ENCODE measurements around the gene ZNF385B.

Gene ZNF385B

DNA sequence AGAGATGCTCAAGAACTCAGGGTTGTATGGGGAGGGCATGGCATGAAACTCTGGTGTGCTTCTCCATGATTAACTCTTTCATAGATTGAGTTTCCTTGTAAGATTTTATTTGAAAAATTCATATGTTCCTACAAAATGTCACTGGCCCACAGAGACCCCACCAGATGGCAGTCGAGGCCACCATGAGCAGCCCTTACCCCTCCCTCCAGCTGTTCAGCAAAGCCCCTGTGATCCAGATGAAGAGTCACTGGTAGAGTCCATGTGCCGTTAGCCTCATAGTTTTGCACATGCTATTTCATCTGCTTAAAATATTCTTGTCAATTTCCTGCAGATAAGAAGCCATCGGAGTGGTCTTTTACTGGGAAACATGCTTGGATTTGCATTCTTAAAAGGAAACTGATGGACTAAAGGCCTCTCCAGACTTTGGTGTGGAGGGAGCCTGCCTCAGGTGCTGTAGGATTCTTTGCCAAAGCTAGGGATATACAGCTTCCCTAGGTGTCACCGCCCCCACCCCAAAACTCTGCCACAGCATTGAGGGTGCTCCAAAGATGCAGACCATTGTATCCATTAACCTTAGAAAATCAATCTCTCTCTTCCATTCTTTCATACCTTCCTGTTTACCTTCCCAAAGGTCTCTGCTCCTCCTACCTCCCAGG is 18.8 kb downstream of the ZNF385B start:
- H3K4me3 ChIP-seq (ENCODE audit: low read length): no peak overlapping the region
- no peak for DNase-seq (ENCODE audit: low read depth)
- TF ChIP-seq, protein P1, sequence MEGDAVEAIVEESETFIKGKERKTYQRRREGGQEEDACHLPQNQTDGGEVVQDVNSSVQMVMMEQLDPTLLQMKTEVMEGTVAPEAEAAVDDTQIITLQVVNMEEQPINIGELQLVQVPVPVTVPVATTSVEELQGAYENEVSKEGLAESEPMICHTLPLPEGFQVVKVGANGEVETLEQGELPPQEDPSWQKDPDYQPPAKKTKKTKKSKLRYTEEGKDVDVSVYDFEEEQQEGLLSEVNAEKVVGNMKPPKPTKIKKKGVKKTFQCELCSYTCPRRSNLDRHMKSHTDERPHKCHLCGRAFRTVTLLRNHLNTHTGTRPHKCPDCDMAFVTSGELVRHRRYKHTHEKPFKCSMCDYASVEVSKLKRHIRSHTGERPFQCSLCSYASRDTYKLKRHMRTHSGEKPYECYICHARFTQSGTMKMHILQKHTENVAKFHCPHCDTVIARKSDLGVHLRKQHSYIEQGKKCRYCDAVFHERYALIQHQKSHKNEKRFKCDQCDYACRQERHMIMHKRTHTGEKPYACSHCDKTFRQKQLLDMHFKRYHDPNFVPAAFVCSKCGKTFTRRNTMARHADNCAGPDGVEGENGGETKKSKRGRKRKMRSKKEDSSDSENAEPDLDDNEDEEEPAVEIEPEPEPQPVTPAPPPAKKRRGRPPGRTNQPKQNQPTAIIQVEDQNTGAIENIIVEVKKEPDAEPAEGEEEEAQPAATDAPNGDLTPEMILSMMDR (conservative IDR thresholded peaks at IDR 0.05; ENCODE audit: low read length): peak; percentile 46

DNA sequence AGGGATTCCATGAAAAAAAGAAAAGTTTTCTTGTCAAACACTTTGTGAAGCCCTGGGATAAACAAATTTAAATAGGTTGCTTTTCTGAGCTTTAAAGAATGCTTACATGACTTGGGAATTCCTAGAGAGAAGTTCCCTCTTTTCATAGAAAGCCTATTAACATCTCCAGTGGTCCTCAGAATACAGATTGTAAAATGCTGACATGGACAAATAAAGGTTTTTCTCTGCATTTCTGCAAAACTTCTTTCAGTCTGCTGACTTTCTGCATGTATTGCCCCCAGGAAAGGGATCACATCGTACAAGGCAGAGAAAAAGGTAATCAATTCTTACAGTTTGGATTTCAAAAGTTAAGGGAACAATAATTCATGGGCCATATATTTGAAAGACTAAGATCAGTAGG is 20.6 kb downstream of the ZNF385B start:
- no peak overlapping the region for H3K4me3 ChIP-seq (ENCODE audit: low read length)
- TF ChIP-seq, protein P1 (conservative IDR thresholded peaks at IDR 0.05; ENCODE audit: low read length): no peak
- no peak for DNase-seq (ENCODE audit: low read depth)

DNA sequence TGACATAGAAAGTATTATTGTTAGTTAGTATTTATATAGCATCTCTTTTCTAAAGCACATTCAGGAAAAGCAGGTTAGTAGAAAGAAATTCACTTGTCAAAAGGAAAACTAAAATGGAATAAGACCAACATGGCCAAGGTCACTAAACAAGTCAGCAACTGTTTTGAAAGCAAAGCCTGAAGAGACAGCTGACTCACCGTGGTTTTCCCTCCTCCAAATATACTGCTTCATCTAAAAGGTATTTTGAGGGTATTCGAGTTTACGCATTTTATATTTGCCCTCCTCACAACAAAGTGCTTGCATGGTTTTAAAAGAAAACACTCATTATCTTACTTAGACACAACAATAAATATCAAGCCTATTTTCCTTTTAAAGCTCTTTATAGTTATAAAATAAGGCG is 24.0 kb downstream of the ZNF385B start:
- TF ChIP-seq, protein P1 (conservative IDR thresholded peaks at IDR 0.05; ENCODE audit: low read length): no peak
- peak; percentile 51 for DNase-seq (ENCODE audit: low read depth)
- H3K4me3 ChIP-seq (ENCODE audit: low read length): no peak overlapping the region

DNA sequence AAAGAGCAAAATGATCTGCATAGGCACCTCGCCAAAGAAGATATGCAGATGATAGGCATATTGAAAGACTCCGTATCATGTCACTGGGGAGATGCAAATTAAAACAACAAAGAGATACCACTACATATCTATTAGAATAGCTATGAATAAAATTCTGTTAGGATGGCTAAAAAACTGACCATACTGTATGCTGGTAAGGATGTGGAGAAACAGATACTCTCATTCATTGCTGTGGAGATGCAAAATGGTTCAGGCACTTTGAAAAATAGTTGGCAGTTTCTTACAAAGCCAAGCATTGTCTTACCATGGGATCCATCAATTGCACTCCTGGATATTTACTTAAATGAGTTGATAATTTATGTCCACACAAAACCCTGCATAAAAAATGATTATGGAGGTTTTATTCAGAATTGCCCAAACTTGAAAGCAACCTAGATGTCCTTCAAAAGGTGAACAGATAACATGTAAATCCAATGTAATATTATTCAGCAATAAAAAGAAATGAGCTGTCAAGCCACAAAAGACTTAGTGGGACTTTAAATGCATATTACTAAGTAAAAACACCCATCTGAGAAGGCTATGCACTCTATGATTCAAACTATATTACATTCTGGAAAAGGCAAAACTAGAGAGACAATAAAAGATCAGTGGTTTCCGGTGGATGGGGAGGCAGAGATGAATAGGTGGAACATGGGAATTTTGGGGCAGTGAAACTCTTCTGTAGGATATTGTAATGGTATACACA is 31.2 kb downstream of the ZNF385B start:
- TF ChIP-seq, protein P1 (conservative IDR thresholded peaks at IDR 0.05; ENCODE audit: low read length): no peak
- no peak overlapping the region for H3K4me3 ChIP-seq (ENCODE audit: low read length)
- no peak for DNase-seq (ENCODE audit: low read depth)

DNA sequence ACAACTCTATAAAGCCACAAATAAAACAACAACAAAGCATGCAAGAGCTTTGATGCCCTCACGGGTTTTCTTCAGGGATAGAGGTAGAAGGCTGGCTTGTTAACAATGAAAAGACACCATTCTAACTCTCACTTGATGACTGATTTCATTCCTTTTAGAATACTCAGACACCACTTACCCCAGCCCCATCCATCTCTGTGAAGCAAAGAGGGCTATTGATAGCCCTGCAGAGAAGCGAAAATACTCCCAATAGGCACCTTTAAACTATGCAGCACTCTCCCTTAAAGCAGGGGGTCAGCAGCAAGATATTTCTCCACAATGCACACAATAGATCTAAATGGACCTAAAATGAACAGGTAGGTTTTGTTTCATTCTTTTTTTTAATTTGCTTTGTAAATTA is 35.1 kb downstream of the ZNF385B start:
- TF ChIP-seq, protein P1 (conservative IDR thresholded peaks at IDR 0.05; ENCODE audit: low read length): no peak
- DNase-seq (ENCODE audit: low read depth): no peak
- no peak overlapping the region for H3K4me3 ChIP-seq (ENCODE audit: low read length)

DNA sequence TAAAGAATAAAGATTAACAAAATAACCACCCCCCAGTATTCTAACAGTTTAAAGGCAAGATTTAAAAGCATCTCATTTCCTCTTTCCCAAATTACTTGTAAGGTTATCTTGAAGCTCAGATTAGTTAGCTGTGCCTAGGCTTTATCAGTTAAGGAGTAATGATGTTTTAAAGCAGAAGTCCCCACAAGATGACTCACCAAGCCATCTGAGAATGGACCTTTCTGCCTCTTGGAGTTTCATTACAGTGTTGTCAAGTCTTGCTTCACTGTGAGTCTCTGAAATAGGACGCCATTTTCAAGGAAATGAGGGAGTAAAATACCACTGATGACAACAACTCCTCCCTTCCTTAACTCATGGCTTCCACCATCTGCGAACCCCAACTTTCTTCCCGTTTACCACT is 35.9 kb downstream of the ZNF385B start:
- H3K4me3 ChIP-seq (ENCODE audit: low read length): no peak overlapping the region
- TF ChIP-seq, protein P1 (conservative IDR thresholded peaks at IDR 0.05; ENCODE audit: low read length): no peak
- no peak for DNase-seq (ENCODE audit: low read depth)

DNA sequence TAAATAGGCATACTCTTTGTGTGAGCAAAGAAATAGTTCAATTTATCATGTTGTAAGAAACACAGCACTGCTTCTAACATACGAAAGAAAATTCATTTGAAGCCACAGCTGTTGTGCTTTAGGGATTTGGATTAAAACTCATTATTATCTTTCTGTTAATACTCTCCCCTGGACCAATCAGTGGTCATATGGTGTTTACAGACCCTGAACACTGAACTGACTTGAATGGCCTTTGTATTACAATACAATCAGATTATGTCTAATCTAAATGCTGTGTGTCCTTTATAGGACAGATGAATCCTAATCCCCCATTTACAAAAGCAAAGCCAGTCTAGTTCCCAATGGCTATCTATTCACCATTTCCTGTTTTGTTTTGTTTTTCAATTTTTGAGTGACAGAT is 36.5 kb downstream of the ZNF385B start:
- H3K4me3 ChIP-seq (ENCODE audit: low read length): no peak overlapping the region
- DNase-seq (ENCODE audit: low read depth): no peak
- TF ChIP-seq, protein P1 (conservative IDR thresholded peaks at IDR 0.05; ENCODE audit: low read length): no peak
